HG03439 (cell line): Measurements from ENCODE around the gene RPS14.

Source experiments
- ATAC-seq: cut with Tn5 transposase; IDR thresholded peaks from one replicate; pipeline ENCODE4 v1.9.1; 2021; ENCODE audit warnings: mild to moderate bottlenecking, moderate library complexity; ENCODE audit not compliant: unreplicated experiment

The RPS14 gene

DNA sequence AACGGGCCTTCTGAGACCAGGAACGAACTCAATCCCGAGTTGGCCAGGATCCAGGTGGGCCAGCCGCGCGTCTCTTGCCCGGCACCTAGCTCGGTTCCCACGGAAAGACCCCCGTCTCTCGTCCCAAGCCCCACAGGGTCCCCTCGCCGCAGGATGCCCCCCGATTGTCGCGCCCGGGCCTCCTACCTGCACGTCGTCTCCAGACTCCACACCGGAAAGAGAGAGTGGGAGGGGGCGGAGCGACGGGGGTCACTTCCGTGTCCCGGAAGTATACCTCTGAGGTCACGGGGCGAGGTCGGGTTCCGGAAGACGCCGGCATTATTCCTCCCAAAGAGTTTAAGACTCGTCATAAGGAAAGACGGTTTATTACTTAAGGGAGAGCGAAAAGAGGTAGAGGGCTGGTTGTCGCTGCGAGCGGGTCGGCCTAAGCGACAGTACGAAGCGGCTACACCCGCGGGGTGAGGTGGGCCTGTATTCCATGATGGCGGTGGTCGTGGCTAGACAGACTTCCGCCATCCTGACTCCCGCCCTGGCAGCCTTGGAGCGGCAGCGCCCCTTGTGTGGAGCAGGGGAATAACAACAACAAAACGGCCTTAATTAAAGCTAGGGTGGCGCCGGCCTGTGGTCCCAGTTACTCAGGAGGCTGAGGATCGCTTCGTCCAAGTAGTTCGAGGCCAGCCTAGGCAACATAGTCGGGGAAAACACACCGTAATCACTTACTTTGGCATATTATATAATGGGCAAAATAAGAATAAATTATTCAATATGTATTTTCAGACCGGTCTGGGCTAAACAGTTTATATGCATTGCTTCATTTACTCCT lies at the start of gene RPS14:
Gene RPS14, minus strand, starts transcription at position 223 of the 823 bp plus-strand sequence. CDS start 2,006 bp downstream, outside the sequence.
- ATAC-seq = peak; percentile 94

DNA sequence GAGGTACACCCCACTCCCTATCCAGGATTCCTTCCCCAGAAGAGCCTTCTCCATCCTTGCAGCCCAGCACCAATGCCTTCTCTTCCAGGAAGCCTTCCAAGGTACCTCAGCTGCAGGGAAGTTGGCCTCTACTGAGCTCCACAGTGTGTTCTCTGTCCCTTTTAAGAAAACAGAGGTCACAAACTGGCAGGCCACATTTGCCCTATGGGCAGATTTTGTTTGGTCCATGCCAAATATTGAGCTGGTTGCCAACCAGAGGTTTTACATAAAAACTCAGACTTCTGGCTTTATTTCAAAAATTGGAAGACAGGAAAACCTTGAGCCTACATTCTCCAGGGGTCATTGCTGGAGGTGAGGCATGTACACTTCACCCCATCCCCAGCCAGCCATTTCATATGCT lies 49.4 kb upstream of the RPS14 start:
- no peak for ATAC-seq

DNA sequence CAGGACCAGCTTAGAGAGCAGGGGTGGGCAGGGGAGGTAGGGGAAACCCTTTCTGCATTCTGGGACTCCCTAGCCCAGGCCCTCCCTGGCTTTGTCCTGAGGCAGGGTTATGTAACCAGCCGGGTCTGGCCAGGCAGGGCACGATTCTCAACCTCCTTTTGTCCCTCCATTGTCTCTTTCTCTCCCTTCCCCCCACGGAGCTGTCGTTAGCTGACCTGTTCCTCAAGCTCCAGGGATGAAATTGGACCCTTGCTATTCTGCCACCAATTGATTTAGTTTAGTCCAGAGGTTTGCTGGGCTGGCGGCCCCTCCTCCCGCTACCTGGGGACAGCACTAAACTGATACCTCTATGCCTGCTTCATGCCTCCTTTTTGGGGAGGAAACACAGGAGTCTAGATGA lies 49.0 kb upstream of the RPS14 start:
- ATAC-seq = no peak

DNA sequence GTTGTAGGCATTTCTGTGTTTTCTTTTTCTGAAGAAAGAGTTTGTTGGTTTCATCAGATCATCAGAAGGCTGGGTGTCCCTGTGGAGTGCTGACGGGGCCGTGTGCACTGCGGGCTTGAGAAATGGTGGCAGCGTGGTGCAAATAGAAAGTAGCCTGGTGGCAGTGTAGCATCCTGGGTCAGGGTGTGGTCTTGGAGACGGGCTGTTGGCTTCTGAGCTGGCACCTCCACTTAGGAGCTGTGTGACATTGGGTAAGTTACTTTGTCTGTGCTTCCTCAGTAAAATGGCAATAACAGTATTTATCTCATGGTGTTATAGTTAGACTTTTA lies 48.4 kb upstream of the RPS14 start:
- ATAC-seq = no peak

DNA sequence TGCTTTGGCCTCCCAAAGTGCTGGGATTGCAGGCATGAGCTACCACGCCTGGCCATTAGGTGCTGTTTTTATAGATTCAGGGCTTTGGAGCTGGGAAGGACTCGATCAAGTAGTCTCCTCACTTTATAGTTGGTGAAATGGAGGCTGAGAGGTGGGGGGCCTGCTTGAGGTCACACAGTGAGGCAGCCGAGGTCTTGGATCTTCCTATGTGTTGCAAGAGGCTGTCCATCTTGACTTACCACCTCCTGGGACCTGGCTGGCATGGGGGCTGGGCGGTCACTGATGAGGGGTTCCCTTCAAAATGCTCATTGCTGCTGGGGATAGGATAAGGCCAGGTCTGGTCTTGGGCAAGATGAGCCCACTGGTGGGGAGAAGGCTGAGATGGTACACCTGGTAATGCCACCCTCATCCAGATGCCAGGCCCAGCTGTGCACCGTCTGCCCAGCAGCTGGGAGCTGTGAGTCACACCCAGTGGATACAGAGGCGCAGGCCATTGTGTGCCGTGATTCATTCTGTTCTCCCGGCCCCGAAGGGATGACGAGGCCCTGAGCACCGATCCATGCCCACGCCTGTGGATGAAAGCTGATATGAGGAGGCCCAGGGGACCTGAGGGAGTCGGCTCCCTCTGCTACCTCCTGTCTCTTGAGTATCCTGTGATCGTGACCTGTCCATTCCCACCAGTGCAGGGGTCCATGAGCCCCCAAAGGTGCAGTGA lies 47.9 kb upstream of the RPS14 start:
- no peak for ATAC-seq

DNA sequence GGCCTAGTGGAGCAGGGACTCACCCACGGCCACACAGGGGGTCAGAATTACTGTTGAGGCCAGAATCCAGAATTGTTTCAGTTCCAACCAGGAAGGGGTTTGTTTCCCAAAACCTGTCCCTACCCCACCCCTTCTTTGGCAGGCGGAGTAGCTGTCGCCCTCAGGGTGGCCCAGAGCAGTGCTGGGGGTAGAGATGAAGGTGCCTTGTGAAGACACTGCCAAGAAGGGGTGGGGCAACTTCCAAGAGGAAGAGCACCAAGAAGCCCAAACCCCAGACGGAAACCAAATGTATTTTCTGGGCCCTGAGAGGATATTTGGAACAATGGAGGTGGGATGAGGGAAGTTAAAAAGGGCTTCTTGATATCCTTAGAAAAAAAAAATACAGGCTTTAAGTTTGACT lies 47.0 kb upstream of the RPS14 start:
- ATAC-seq = no peak

DNA sequence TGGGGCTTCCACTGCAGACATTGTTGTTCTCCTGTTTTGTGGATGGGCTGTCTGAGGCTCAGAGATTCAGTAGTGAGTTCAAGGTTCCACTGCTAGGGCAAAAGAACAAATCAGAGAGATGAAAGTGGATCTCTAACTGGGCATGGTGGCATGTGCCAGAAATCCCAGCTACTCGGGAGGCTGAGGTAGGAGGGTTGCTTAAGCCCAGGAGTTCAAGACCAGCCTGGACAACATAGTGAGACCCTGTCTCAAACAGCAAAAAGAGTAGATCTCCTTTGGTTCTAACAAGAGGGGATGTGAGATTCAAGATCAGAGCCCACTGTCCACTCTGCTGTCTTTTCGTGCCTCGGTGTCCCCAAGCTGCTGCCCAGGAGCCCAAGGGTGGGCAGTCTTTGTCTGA lies 46.6 kb upstream of the RPS14 start:
- ATAC-seq = no peak

DNA sequence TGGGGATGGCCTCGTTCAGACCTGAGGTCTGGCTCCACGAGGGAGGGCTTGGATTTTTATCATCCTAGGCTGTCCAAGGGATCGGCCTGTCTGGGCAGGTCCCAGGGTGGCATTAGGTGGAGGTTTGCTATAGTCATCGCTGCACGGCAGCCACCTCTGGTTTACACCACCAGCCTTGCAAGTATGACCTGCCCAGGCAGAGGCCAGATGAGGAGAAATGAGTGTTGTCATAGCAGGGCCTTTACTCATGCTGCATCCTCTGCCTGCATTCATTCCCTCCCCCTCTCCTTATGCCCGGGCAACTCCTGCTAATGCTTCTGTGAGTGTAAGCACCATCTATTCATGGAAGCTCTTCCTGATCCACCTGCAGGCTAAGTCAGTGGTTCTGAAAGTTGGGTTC lies 43.1 kb upstream of the RPS14 start:
- no peak for ATAC-seq

DNA sequence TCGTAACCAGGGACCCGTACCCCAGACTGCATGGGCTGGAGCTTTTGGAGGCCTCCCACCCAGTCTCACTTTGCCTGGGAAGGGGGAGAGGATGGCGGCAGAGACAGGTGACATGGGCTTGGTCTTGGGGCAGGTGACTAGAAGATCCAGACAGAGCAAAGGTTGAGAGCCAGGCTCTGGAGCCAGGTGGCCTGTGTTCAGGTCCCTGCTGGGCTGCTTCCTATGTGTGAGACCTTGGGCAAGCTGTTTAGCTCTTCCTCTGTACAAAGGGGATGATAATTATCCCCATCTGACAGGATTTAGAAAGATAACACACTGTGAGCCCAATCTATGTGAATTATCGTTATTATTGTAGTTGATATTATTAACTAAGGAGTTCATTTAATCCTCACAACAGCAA lies 42.3 kb upstream of the RPS14 start:
- no peak for ATAC-seq

DNA sequence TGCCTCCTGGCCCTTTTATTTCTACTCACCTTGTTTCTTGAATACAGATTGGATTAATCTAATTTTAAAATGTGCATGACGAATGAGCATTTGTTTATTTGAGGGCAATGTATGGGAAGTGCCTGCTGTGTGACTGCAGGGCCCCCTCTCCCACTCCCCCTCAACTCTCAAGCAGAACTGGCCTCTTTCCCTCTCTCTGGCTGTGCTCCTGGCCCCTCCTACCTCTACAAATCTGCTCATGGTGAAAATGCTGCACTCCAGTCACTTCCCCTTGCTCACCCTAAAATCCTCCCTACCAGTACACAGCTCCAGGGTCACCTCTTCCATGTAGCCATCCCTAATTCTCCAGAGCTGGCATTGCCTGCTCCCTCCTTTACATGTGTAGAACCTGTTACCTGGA lies 41.2 kb upstream of the RPS14 start:
- ATAC-seq = no peak

DNA sequence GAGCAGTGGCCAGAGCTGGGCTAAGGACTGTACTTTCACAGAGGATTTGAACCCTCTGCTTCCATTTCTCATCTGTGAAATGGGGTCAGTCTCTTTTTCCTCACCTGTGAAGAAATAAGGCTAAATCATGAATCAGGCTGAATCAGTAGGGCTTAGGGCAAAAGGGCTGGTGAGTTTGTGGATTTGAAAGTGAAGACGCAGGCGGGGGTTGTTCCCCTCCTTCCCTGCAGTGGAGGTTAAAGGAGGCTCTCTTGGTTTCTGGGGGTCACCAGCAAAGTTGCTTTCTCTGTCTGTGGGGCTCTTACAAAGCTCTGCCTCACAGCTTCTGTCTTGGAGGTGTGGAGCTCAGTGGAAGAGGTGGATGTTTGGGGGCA lies 40.7 kb upstream of the RPS14 start:
- no peak for ATAC-seq

DNA sequence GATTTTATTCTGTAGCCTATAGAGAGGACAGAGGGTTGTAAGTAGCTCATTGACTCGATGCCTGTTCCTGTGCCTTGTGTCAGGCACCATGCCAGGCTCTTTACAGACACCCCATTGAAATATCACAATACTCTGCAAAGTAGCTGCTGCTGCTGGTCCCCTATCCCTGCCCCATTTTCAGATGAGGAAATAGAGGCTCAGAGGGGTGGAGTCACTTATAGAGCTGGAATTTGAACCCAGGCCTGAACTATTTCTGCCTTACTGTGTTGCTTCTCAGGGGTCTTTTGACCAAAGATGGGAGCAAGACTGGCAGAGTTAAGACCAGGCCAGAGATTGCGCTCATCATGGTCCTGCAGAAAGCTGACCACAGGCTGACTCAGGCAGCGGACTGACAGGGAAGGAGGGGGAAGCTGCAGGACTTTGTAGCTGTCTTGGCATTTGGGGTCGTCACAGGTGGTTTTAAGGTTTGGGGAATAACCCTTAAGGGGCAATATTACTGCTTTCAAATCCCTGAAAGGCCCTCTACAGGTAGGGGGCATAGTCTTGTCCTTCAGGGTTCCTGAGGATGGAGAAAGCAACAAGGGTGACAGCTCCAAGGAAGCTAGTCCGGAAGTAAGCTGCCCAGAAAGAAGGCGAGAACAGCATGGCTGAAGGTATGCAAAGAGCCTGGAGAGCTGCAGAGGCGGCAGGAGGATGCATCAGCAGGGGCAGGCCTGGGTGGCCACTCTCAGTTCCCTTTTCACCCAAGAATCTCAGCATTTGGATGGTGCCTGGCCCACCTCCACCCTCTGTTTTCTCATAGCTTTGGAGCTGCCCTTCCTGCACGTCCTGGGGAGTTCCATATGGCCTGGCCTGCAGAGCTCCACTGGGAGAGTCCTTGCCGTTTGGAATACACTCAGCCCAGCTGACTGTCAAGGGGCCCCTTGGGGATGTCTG lies 40.1 kb upstream of the RPS14 start:
- peak; percentile 71 for ATAC-seq

DNA sequence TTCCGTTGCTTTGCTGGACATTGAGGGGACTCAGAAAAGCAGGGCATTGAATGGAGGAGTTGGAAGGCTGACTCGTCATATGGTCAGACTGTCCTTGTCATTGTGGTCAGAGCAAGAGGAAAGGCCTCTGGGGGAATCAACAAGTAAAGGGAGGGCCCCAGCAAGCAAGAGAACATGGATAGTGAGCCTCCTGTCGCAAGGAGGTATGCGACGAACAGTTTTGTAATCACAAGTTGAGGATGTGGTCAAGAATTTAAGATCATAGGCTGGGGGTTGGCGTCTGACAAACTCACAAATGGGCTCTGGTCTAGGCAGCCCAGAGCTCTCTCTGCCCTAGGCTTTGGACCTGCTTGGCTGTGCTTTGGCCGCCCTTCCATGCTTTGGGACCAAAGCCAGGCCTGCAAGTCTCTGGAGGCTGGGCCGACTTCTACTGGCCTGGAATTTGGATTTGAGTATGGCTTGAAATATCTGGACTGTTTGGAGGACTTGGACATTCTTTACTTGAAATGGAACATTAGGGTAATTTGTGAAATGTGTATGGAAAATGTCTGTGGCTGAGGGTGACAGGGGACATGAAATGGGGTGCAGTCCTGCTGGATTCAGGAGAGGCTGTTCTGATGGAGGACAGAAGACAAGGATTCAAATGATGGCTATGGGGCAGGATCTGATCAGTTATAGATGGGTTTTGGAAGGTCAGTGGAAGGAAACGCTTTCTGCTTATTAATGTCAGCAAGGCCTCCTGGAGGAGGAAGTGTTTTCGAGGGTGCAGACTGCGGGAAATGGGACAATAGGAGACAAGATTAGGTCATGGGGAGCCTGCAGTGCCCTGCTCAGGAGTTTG lies 39.2 kb upstream of the RPS14 start:
- ATAC-seq = no peak

DNA sequence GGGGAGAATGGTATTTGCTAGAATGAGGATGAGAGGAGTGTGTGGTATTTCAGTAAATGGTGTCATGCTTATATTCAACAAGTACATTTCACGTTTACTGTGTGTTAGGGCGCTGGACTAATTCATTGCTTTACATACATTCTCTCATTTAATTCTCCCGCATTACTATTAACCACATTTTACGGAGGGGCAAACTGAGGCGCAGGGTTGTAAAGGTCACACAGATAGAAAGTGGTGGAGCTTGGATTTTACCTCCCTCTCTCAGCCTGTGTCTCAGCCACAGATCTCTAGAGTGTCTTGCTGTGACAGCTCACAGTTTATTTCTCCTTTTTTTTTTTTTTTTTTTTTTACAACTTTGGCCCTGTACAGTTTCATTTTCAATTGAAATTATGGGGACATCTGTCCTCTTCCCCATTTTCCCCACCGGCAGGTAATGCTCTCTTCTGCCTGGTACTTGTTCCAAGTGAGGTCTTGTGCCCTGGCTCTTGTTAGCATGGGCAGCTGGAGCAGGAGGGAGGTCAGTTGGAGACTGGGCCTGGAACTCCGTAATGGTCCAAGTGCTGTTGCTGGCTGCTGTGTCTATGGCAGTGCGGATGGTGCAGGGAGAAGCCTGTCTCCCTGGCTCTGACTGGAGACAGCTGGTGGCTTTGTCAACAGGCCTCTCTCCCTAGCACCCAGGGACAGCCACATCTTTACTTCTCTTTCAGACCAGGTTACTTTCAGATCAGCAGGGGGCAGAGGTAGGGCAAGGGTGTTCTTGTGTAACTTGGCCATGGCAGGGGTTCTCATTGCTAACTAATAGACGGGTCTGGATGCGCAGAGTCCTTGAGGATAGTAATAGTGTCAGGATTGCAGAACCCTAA lies 37.9 kb upstream of the RPS14 start:
- no peak for ATAC-seq

DNA sequence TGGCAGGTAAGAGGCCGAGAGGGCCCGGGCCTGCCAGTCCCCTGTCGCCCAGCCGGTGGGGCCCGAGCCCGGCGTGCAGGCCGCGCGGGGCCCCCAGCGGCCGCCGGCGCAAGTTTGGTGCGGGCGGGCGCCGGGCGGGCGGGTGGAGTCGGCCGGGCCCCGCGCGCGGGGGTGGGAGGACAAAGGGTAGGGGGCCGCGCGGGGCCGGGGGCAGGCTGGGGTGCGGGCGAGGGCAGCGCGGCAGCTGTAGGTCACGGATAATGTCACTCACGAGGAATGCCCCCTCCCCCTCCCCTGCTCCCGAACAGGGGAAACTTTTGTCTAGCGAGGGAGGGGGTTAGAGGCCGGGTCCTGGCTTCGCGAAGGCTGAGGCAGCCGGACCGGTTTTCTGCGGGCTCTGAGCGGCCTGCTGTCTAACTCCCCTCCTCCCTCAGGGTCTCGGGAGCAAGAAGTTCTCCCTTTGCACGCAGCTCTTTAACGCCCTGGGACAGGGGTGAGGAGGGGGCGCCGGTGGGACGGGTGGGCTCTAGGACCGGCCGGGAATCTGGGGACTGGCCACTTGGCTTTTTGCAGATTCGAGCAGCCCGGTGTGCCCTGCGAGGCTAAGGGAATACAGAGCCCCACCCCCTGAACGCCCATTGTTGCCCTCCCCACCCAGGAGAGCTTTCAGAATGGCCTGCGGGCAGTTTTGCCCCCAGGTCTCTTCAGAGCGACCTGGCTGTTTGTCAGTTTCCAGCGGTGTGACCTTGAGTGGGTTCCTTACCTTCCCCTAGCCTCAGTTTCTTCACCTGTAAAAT lies 37.1 kb upstream of the RPS14 start:
- peak; percentile 28 for ATAC-seq

DNA sequence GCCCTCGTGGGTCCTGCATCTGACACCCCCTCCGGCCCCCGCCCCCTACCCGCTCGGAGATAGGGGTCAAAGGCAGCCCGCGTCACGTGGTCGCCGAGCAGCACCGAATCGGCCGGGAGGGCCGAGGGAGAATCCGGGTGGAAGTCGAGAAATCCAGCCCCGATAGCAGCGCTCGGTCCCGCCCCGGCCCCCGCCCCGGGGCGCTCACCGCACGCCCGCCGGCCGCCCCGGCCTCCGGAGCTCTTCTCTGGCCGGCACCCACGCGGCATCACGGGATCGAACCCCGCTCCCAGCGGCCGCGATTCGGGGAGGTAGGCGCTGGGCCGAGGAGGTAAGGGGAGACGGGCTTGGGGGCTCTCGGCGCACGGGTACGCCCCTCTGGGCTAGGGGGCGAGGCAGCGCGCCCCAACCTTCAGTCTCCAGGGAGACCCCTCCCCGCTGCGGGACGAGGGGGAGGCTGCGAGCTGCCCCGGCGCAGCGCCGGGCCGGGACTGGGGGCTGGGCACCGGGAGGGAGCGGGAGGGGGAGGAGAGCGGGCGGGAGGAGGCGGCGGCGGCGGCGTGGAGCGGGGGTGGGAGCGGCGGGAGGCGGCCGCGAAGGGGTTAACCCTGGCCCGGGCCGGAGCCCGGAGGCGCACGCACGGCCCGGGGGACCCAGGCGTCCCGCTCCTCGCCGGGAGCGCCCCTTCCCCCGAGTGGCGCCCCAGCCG lies 36.3 kb upstream of the RPS14 start:
- ATAC-seq = peak; percentile 5

DNA sequence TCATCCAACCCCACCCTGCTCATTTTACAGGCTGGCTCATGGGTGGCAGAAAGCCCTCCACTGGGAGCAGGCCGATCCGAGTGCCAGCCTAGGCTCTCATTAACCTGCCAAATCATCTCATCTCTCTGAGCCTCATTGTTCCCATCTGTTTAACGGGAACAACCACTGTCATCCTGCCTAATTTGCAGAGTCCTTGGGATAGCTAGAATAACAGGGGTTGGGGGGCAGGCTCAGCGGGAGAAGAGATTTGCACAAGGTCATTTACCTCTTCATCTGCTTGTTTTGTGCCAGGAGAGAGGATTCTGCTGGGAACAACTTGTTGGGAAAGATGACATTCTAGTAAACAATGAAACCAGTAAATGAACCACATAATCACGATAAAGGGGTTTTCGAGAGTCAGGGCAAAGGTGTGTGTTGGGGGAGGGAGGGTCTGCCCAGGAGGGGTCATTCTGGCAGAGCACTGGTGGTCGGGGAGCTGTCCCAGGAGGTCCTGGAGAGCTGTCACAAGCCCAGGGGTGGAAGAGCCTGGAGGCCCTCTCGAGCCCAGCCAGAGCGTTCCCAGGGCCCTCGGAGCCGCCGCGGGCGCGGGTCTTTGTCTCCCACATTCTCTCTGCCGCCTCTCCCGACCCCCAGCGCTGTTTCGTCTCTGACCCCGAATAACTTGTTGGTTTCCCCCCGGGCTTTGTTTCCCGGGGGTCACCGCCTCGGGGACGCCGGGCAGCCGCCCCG lies 35.6 kb upstream of the RPS14 start:
- no peak for ATAC-seq

DNA sequence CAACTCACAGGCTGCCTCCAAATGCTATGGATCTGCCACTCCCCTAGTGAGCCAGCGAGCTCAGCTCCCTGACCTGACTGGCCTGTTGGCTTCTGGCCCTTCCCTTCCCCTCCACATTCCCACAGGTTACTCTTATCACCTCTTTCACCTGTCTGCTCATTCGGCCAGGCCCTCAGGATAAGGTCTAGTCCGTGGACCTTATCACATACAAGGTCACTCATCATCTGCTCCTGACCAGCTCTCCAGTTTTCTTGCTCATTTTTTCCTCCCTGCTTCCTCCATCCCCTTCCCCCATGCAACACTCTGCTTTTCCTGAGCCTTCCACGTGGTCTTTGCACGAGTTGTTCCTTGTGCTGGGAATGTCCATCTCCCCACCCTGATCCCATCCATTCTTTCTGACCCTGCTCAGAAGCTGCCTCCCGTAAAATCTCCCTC lies 32.5 kb upstream of the RPS14 start:
- no peak for ATAC-seq
